HepG2 (cell line): ENCODE results near the gene EXOC3. TPM values are rescaled to one million over a fixed set of nuclear protein-coding genes. Genes with fewer than 3 reads are reported as not detected.

ENCODE experiments used
- CBX5 ChIP-seq: sonication (generic); formaldehyde crosslinking; IDR thresholded peaks from 2 replicates; pipeline ENCODE4 v1.4.0; 2020; ENCODE audit warnings: missing genetic modification reagents, borderline replicate concordance
- CCAR2 ChIP-seq: fragments of 200-400 bp; formaldehyde crosslinking; optimal IDR thresholded peaks from 2 replicates; pipeline ENCODE3; 2018; ENCODE audit warnings: low read depth, mild to moderate bottlenecking, low read length, moderate library complexity
- EEA1 ChIP-seq: sonication (generic); formaldehyde crosslinking; IDR thresholded peaks from 2 replicates; pipeline ENCODE4 v1.5.1; 2020; ENCODE audit warnings: mild to moderate bottlenecking, missing genetic modification reagents, borderline replicate concordance
- FOXC1 ChIP-seq: sonication (generic); formaldehyde crosslinking; IDR thresholded peaks from 2 replicates; pipeline ENCODE4 v1.8.0; 2022; ENCODE audit warnings: mild to moderate bottlenecking, missing genetic modification reagents, borderline replicate concordance
- FOXO4 ChIP-seq: sonication (generic); formaldehyde crosslinking; conservative IDR thresholded peaks from 2 replicates; pipeline ENCODE4 v1.8.1; 2023; ENCODE audit warnings: missing genetic modification reagents
- HNF4G ChIP-seq, 2 experiments: sonication (generic) in 1 of 2; formaldehyde crosslinking in 1 of 2; IDR thresholded peaks; 2 replicates each; pipeline versions ENCODE4 v1.4.0 to v1.6.1; 2011 to 2020; ENCODE audit warnings: borderline replicate concordance in 2 of 2, low read depth in 2 of 2, mild to moderate bottlenecking in 2 of 2, low read length in 1 of 2, missing genetic modification reagents in 1 of 2, moderate library complexity in 1 of 2
- ISL2 ChIP-seq: sonication (generic); formaldehyde crosslinking; IDR thresholded peaks from 2 replicates; pipeline ENCODE4 v1.5.0; 2020; ENCODE audit warnings: missing genetic modification reagents
- MXD4 ChIP-seq: IDR thresholded peaks from 2 replicates; pipeline ENCODE4 v1.6.1; 2016; ENCODE audit warnings: mild to moderate bottlenecking, missing biosample characterization, missing genetic modification reagents
- NFYC ChIP-seq: IDR thresholded peaks from 2 replicates; pipeline ENCODE4 v1.6.1; 2016; ENCODE audit warnings: missing genetic modification reagents, missing compliant biosample characterization
- RELA ChIP-seq: sonication (generic); formaldehyde crosslinking; IDR thresholded peaks from 2 replicates; pipeline ENCODE4 v1.4.0; 2020; ENCODE audit warnings: missing genetic modification reagents
- RNF2 ChIP-seq: fragments of 450-650 bp; conservative IDR thresholded peaks from 2 replicates; pipeline ENCODE4 v1.6.1; 2016; ENCODE audit warnings: low read depth
- SAFB2 ChIP-seq: sonication (generic); formaldehyde crosslinking; IDR thresholded peaks from 2 replicates; pipeline ENCODE4 v1.5.1; 2020; ENCODE audit warnings: missing genetic modification reagents, low read depth, mild to moderate bottlenecking, borderline replicate concordance
- SNRNP70 ChIP-seq: fragments of 200-400 bp; formaldehyde crosslinking; IDR thresholded peaks from 2 replicates; pipeline ENCODE4 v1.6.1; 2017; ENCODE audit warnings: mild to moderate bottlenecking, low read depth, low read length, moderate library complexity
- SPEN ChIP-seq: sonication (generic); formaldehyde crosslinking; IDR thresholded peaks from 2 replicates; pipeline ENCODE4 v1.5.1; 2020; ENCODE audit warnings: low read depth, mild to moderate bottlenecking, missing genetic modification reagents
- YEATS4 ChIP-seq: sonication (generic); formaldehyde crosslinking; IDR thresholded peaks from 2 replicates; pipeline ENCODE4 v1.4.0; 2020; ENCODE audit warnings: missing genetic modification reagents, borderline replicate concordance
- ZFAT ChIP-seq: sonication (generic); formaldehyde crosslinking; conservative IDR thresholded peaks from 2 replicates; pipeline ENCODE4 v1.8.1; 2023; ENCODE audit warnings: missing genetic modification reagents, inconsistent platforms
- ZFP90 ChIP-seq: sonication (generic); formaldehyde crosslinking; IDR thresholded peaks from 2 replicates; pipeline ENCODE4 v1.8.0; 2022; ENCODE audit warnings: missing genetic modification reagents, mild to moderate bottlenecking, inconsistent platforms, borderline replicate concordance
- ZGPAT ChIP-seq: IDR thresholded peaks from 2 replicates; pipeline ENCODE4 v1.6.1; 2016; ENCODE audit warnings: mild to moderate bottlenecking
- ZMAT5 ChIP-seq: sonication (generic); formaldehyde crosslinking; IDR thresholded peaks from 2 replicates; pipeline ENCODE4 v1.5.0; 2020; ENCODE audit warnings: mild to moderate bottlenecking, low read depth, missing genetic modification reagents, borderline replicate concordance
- ZNF138 ChIP-seq: sonication (generic); formaldehyde crosslinking; IDR thresholded peaks from 2 replicates; pipeline ENCODE4 v1.5.0; 2020; ENCODE audit warnings: mild to moderate bottlenecking, low read depth, missing genetic modification reagents
- ZNF275 ChIP-seq: sonication (generic); formaldehyde crosslinking; IDR thresholded peaks from 2 replicates; pipeline ENCODE4 v1.8.0; 2022; ENCODE audit warnings: missing genetic modification reagents, mild to moderate bottlenecking, inconsistent platforms, borderline replicate concordance
- ZNF460 ChIP-seq: sonication (generic); formaldehyde crosslinking; IDR thresholded peaks from 2 replicates; pipeline ENCODE4 v1.5.1; 2020; ENCODE audit warnings: missing genetic modification reagents, mild to moderate bottlenecking, borderline replicate concordance
- ZNF468 ChIP-seq: sonication (generic); formaldehyde crosslinking; IDR thresholded peaks from 2 replicates; pipeline ENCODE4 v1.8.0; 2022; ENCODE audit warnings: mild to moderate bottlenecking, moderate library complexity, missing genetic modification reagents
- ZNF737 ChIP-seq: sonication (generic); formaldehyde crosslinking; IDR thresholded peaks from 2 replicates; pipeline ENCODE4 v1.5.0; 2020; ENCODE audit warnings: missing genetic modification reagents, mild to moderate bottlenecking, borderline replicate concordance
- polyA plus RNA-seq, 8 experiments: library from polyadenylated mRNA; depleted of rRNA in 3 of 8; stranded (reverse) in 7 of 8; unstranded in 1 of 8; fragments of >200 nt; fragmentation: Illumina TruSeq in 4 of 8; extraction: Trizol in 4 of 8; gene quantifications; 2 replicates each; pipeline versions ENCODE4 v1.2.1 to v1.2.3, GENCODE V29; 2011 to 2016; ENCODE audit warnings: low read depth in 4 of 8, missing spikeins in 1 of 8, mixed read lengths in 1 of 8; ENCODE audit not compliant: insufficient read depth in 1 of 8
- total RNA-seq, 5 experiments: library from RNA; depleted of rRNA; stranded (reverse); fragments of >200 nt; fragmentation: Illumina TruSeq; extraction: Trizol; gene quantifications; 2 replicates each; pipeline ENCODE4 v1.2.3, GENCODE V29; 2016; ENCODE audit warnings: low read depth in 1 of 5

EXOC3 gene
- total and polyA plus RNA-seq, 2 of the 13 experiments (the other 11 are each of a cell fraction or from before 2014, with no cell fraction given), result 9.2 to 20.5 TPM

GRCh38 chr5:443239-444151 is 519 bp downstream of the EXOC3 start (continued):
- TF ChIP-seq ZNF468 (no peak), ZNF737 (0 out of 2 replicates have a peak, but pooled peaks have one; percentile 24), ZFP90 (CRISPR knock-in tag) (0 out of 2 replicates have a peak, but pooled peaks have one; percentile 10), ZGPAT (CRISPR knock-in tag) (0 out of 2 replicates have a peak, but pooled peaks have one; percentile 0), SAFB2 (CRISPR knock-in tag) (0 out of 2 replicates have a peak, but pooled peaks have one; percentile 34), CCAR2 (no peak), FOXO4 (CRISPR knock-in tag) (0 out of 2 replicates have a peak, but pooled peaks have one; percentile 63), SPEN (CRISPR knock-in tag) (0 out of 2 replicates have a peak, but pooled peaks have one; percentile 33), YEATS4 (peak; percentile 34; the same call in 1 of the 2 replicates), ZFAT (CRISPR knock-in tag) (no peak), NFYC (CRISPR knock-in tag) (no peak), MXD4 (CRISPR knock-in tag) (no peak), EEA1 (CRISPR knock-in tag) (peak; percentile 44; the same call in 1 of the 2 replicates), FOXC1 (0 out of 2 replicates have a peak, but pooled peaks have one; percentile 66), ZNF460 (CRISPR knock-in tag) (no peak), CBX5 (CRISPR knock-in tag) (no peak), RELA (no peak), ISL2 (CRISPR knock-in tag) (0 out of 2 replicates have a peak, but pooled peaks have one; percentile 8), ZNF275 (peak; percentile 6; the same call in 1 of the 2 replicates), SNRNP70 (no peak), ZNF138 (CRISPR knock-in tag) (no peak), HNF4G (IDR thresholded peaks at IDR 0.05; ENCODE audit: borderline replicate concordance, low read depth, low read length) (no peak), HNF4G (CRISPR knock-in tag; IDR thresholded peaks at IDR 0.05; ENCODE audit: borderline replicate concordance, low read depth) (no peak), RNF2 (no peak), ZMAT5 (CRISPR knock-in tag) (no peak)
